Measurements from ENCODE around the gene GNA15.

- no peak for TF ChIP-seq POLR2A (IDR thresholded peaks at IDR 0.05)
- TF ChIP-seq CTCF (IDR thresholded peaks at IDR 0.05): no peak
Measured at GRCh38 chr19:3135961-3136683, at the start of gene GNA15.
